Hippocampal formation (tissue), 2 donors: ENCODE measurements around the gene C4orf51.

ENCODE experiments used
- DNase-seq, 2 donors: peaks; one replicate each; lab custom pipeline; 2025; lab: John Stamatoyannopoulos, UW

Gene C4orf51

GRCh38 chr4:145709843-145710242, 29.9 kb downstream of the C4orf51 start:
- DNase-seq: no peak

- no peak for DNase-seq
These were observed 36.3 kb downstream of the C4orf51 start for GRCh38 chr4:145716200-145716599.

- no peak for DNase-seq
These were observed 36.8 kb downstream of the C4orf51 start for GRCh38 chr4:145716661-145717200.

- no peak for DNase-seq
These were observed 40.0 kb downstream of the C4orf51 start for GRCh38 chr4:145719752-145720624.

- no peak for DNase-seq
These were observed 40.7 kb downstream of the C4orf51 start for GRCh38 chr4:145720656-145721055.

GRCh38 chr4:145722561-145722960, 42.6 kb downstream of the C4orf51 start:
- DNase-seq: no peak

- no peak for DNase-seq
These were observed 43.4 kb downstream of the C4orf51 start for GRCh38 chr4:145723336-145723735.

GRCh38 chr4:145730026-145730425, 50.1 kb downstream of the C4orf51 start:
- no peak for DNase-seq

- no peak for DNase-seq
These were observed 51.1 kb downstream of the C4orf51 start for GRCh38 chr4:145731028-145731427.

- DNase-seq: no peak
These were observed 52.3 kb downstream of the C4orf51 start for GRCh38 chr4:145732001-145732815.

GRCh38 chr4:145732895-145733880, 53.2 kb downstream of the C4orf51 start:
- DNase-seq: peak; percentile 93 to 94

- no peak for DNase-seq
These were observed 54.1 kb downstream of the C4orf51 start for GRCh38 chr4:145734031-145734430.

- DNase-seq: no peak
These were observed 54.8 kb downstream of the C4orf51 start for GRCh38 chr4:145734576-145735346.

- DNase-seq: peak in 1 of 2 donors; percentile 18
These were observed 55.4 kb downstream of the C4orf51 start for GRCh38 chr4:145735347-145735675.

GRCh38 chr4:145735827-145736226, 55.9 kb downstream of the C4orf51 start:
- DNase-seq: no peak

GRCh38 chr4:145736241-145736831, 56.4 kb downstream of the C4orf51 start:
- DNase-seq: no peak

GRCh38 chr4:145739845-145740244, 59.9 kb downstream of the C4orf51 start:
- no peak for DNase-seq

GRCh38 chr4:145740806-145741205, 60.9 kb downstream of the C4orf51 start:
- no peak for DNase-seq

GRCh38 chr4:145743641-145744040, 63.7 kb downstream of the C4orf51 start:
- DNase-seq: no peak

- DNase-seq: no peak
These were observed 75.9 kb downstream of the C4orf51 start for GRCh38 chr4:145755802-145756201.
